Umbilical cord (tissue), 2 donors: ENCODE data around the gene ZNF511. TPM values are rescaled to one million over a fixed set of nuclear protein-coding genes. Genes with fewer than 3 reads are reported as not detected.
A peak's percentile ranks its signal among the peaks of the same experiment; 100 is the strongest.

Experiments used
- DNase-seq: peaks from one replicate; pipeline ENCODE4 v3.0.0-alpha.2; 2015; ENCODE audit warnings: low spot score
- total RNA-seq: library from RNA; depleted of rRNA; stranded (reverse); fragments of >200 nt; gene quantifications from one replicate; pipeline ENCODE4 v1.2.3, GENCODE V29; 2014; ENCODE audit warnings: low replicate concordance; ENCODE audit not compliant: insufficient read depth

The ZNF511 gene
- total RNA-seq, 1 donor from 2014 or later, result 41.9 TPM

GRCh38 chr10:133274751-133275683 is 33.7 kb upstream of the ZNF511 start:
- no peak for DNase-seq

- no peak for DNase-seq
Observed at GRCh38 chr10:133275684-133276092, 33.0 kb upstream of the ZNF511 start.

DNA sequence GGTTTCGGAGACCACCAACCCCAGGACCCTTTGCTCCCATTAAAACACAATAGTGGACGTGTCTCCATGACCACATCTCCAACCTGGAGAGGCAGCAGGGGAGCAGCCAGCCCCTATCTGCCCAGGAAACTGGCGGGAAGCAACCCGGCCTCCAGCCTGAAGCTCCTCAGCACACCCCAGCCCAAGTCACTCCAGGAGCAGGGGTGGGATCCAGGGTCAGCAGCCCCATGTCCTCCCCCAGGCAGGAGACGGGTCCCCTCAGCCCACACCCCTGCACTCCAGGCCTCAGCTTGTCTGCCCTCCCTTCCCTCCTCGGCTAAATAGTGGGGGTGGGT is 32.6 kb upstream of the ZNF511 start:
- DNase-seq, result no peak

DNA sequence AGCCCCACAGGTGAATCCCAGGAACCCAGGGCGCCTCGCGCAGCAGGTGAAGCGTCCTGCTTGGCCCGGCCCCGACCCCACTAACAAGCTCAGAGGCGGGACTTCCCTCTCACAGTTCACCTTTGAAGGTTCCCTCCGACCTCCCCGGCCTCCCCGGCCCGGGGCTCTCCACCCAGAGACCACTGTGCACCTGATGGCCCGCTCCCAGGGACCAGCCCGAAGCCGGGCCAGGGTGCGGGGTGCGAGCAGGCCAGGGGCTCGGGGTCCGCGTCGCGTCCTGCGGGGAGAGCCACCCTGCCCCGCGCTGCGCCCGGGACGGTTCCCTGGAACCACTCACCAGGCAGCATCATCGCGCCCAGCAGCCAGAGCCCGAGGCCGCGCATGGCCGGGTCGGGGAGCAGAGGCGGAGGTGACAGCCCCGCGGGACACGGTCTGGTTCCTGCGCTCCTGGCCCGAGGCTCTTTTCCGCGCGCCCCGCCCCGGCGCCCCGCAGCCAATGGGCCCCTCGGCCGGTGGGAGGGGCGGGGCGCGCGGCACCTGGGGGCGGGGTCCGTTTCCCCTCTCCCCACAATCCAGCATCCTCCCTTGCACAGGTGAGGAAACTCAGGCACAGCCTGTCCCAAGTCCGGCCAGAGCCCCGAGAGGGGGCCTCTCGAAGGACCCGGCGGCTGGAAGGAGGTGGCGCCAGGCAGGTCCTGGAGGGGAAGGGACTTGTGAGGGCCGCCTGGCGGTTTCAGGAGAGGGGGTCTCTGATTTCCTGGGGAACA is 32.1 kb upstream of the ZNF511 start, which contains the start of gene ADAM8:
Gene ADAM8 (minus strand): TSS at position 434 of the 767 bp plus-strand sequence. CDS start 51 bp downstream, at position 383.
- no peak for DNase-seq

- DNase-seq, result no peak
Observed at GRCh38 chr10:133277277-133277992, 31.3 kb upstream of the ZNF511 start.

DNA sequence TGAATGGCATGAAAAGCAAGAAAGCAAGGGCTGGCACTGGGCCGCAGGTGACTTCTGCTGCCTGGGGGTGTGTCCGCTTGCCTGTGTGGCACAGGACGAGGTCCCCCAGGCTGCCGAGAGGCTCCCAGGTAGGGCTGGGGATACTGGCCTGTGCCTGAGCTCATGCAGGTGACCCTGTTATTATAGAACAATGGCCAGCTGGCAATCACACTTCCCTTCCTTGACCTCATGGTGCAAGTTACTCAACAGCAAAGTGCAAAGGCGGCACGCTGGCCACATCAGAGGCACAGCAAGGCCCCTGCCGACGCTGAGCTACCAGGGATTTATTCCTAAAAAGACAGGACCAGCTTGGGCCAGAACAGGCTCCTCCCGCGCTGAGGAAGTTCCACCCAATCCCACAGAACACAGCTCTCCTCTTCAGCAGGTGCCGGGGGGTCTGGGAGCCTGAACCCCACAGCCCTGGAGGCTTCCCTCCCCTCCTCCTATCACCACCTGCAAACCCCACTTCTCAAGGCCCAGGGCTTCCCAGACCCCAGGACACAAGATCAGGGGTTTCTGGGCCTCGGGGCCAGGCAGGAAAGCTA is 30.6 kb upstream of the ZNF511 start:
- DNase-seq, result no peak

DNA sequence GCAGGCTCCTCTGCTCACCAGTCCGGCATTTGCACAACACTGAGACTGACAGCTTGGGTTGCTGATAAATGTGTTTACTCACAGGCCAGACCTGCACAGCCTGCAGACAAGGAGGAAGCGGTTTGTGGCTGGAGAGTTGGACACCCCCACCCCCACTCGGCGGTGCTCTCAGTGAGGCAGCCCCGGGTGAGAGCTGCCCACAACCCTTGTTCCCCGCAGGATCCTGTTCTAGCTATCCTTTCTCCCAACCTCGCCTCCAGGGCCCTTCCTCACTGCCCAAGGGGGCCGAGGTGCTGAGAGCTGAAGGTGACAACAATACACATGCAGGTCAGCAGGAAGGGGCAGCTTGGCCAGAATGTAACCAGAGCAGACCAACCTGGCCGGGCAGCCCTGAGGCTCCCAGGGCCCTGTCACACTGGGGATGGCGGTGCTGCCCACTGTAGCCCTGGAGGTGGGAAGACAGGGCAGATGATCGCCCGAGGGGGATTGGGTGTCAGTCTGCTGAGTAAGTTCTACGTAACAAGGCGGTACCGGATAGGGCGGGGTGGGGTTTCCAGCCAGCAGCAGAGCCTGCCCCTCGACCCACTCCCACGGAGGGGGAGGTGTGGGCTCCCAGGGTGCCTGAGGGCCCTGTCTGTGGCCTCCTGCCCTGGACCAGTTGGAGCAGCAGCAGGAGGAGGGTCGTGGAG is 30.0 kb upstream of the ZNF511 start:
- peak; percentile 44 for DNase-seq

GRCh38 chr10:133279326-133280226 is 29.1 kb upstream of the ZNF511 start:
- no peak for DNase-seq

DNA sequence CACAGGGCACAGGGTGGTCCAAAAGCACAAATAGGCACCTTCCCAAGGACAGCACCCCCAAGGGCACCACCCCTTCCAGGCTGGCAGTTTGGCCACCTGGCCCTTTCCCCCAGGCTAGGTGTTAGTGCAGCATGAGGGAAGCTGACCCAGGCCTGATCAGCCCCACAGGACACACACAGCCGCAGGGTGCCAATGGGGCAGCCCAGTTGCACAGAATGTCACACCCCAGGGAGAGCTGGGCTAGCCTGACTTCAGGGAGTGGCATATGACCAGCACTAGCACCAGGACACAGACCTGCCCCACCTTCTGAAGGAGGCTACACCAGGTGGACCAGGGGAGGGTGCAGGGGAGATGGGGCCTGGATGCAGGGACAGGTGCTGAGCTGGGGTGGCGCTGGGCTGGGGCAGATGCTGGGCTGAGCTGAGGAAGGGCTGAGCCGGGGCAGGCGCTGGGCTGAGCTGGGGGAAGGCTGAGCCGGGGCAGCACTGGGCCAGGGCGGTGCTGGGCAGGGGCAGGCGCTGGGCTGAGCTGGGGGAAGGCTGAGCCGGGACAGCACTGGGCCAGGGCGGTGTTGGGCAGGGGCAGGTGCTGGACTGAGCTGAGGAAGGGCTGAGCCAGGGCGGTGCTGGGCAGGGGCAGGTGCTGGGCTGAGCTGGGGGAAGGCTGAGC is 28.2 kb upstream of the ZNF511 start:
- no peak for DNase-seq

DNA sequence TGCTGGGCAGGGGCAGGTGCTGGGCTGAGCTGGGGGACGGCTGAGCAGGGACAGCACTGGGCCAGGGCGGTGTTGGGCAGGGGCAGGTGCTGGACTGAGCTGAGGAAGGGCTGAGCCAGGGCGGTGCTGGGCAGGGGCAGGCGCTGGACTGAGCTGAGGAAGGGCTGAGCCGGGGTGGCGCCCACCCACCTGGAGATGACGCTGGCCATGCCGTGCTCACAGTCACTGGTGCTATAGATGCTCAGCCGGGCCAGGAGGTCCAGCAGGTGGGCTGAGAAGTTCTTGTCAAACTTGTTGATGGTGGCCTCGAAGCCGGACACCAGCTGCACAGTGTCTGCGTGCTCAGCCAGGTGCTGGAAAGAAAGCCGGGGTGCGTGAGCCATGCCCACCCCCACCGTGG is 27.6 kb upstream of the ZNF511 start:
- no peak for DNase-seq

DNA sequence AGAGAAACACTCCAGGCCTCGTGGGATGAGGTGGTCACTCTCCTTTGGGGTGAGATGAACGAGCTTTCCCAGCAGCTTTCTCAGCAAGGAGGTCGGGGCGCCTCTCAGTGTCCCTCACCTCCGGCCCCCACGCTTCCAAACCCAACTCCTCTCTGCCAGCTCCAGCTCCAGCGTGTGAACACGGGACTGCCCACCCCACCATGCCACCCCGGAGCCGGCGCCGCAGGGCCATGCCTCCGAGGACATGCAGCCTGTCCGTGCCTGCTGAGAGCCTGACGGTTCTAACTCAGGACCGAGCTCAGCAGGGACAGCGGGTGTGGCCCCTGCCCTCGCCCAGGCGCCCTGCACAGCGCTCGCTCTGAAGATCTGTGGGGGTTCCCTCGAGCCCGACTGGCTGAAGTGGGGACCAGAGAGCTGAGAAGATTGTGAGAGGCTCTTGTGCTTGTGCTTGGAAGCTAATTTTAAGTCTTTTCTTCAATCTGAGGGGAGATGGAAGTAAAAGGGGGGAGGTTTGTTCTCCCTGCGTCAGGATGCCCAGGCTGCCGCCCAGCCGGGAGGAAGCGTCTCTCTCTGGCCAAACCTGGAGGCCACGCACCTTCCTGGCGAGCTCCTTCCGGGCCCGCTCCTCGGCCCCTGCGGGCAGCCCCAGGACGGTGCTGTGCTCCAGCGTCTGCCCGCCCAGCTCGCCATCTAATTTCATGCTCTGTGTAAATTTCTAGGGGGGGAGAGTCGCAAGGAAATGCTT is 26.9 kb upstream of the ZNF511 start:
- no peak for DNase-seq

DNA sequence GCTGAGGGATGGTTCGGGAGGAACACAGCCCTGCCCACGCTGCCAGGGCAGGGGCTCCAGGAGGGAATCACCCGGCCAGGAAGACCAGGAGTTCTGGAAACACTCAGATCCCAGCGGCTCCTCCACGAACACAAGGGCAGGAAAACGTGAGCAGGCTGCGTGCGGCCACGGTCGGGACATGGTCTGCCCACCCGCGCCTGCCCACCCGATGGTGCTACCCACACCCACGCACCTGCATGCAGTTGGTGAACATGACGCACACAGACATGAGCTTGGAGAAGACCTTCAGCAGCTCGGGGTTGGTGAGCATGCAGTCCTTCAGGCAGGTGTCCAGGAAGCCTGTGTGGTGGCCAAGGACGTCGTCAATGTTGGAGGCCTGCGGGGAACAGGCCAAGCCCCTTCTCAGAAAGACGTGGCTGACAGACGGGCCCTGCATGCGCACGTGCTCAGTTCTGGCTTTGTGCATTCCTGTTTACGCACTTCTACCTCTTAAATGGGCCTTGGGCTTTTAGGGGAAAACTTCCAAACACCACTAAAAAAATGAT is 25.8 kb upstream of the ZNF511 start:
- no peak for DNase-seq

DNA sequence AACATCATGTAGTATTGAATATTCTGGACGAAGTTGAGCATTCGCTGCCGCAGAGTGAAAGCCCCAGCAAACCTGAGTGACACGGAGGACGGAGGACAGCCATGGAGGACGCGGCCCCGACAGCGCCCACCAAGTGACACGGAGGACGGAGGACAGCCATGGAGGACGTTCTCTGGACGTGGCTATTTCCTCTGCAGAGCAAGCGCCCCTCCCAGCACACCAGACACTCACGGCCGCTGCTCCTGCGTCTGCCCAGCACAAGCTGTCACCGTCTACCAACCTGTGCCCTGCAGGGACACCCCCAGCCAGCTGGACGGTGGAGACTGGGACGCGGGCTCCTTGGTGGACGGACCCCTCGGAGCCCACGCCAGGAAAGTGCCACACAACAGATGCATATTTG is 24.8 kb upstream of the ZNF511 start:
- DNase-seq, result no peak

GRCh38 chr10:133285217-133285616 is 23.5 kb upstream of the ZNF511 start:
- no peak for DNase-seq

GRCh38 chr10:133286366-133286765 is 22.3 kb upstream of the ZNF511 start:
- no peak for DNase-seq

GRCh38 chr10:133287832-133288500 is 20.7 kb upstream of the ZNF511 start:
- DNase-seq, result no peak

GRCh38 chr10:133289761-133290160 is 19.0 kb upstream of the ZNF511 start:
- no peak for DNase-seq
